Peyer's patch (tissue), 4 donors: ENCODE data around the gene ZGPAT.

ENCODE experiments used
- CTCF ChIP-seq, 6 experiments: fragments of 450-650 bp in 4 of 6; fragments of 200-600 bp in 2 of 6; sonication (generic) in 1 of 6; IDR thresholded peaks; one replicate each; pipeline ENCODE4 v1.5.1; 2017 to 2019; ENCODE audit warnings: antibody characterized with exemption in 6 of 6, mild to moderate bottlenecking in 3 of 6, moderate library complexity in 1 of 6
- POLR2A ChIP-seq, 2 donors: fragments of 450-650 bp; IDR thresholded peaks; one replicate each; pipeline ENCODE4 v1.5.1; 2017; ENCODE audit warnings: antibody characterized with exemption in 2 of 2, mild to moderate bottlenecking in 2 of 2, moderate library complexity in 2 of 2

- TF ChIP-seq CTCF (IDR thresholded peaks at IDR 0.05) (peak in 1 of 6 experiments; percentile 6), POLR2A (IDR thresholded peaks at IDR 0.05) (no peak)
Observed at GRCh38 chr20:63736893-63737694, 29.3 kb downstream of the ZGPAT start.
